GM12878 (cell line): ENCODE results near the gene LRRC2. TPM values are rescaled to one million over a fixed set of nuclear protein-coding genes. Genes with fewer than 3 reads are reported as not detected.

Experiments used
- ATAC-seq: fragments of 200-7000 bp; cut with Tn5 transposase; 3 replicates; pipeline ENCODE4 v1.9.1; 2020; ENCODE audit warnings: mild to moderate bottlenecking, moderate library complexity
- BruUV-seq: library from RNA; stranded (reverse); fragments of 400-500 nt; replicated peaks from 2 replicates; lab custom pipeline; 2021; lab: Mats Ljungman, UMichigan
- CTCF ChIA-PET: fragments of 300-600 bp; sonication (Branson Sonifier 250); formaldehyde crosslinking; extraction: SDS; loops from one replicate; lab custom pipeline; 2021; ENCODE audit warnings: inconsistent platforms; lab: Yijun Ruan, JAX
- POLR2A ChIA-PET: fragments of 350-600 bp; formaldehyde crosslinking; extraction: SDS; loops from one replicate; lab custom pipeline; 2021; ENCODE audit warnings: inconsistent platforms; lab: Charles Lee
- RAD21 ChIA-PET: fragments of 300-600 bp; sonication (Branson Sonifier 250); formaldehyde crosslinking; loops from one replicate; lab custom pipeline; 2023; ENCODE audit warnings: antibody characterized with exemption; ENCODE audit not compliant: unreplicated experiment; lab: Charles Lee
- SMC1A ChIA-PET: fragments of 300-600 bp; sonication (Branson Sonifier 250); formaldehyde crosslinking; loops from one replicate; lab custom pipeline; 2023; ENCODE audit not compliant: unreplicated experiment, uncharacterized antibody; lab: Charles Lee
- DNase-seq: peaks from one replicate; pipeline ENCODE4 v3.0.0-alpha.2; 2011; ENCODE audit warnings: low read depth, low spot score
- FAIRE-seq: peaks from 3 replicates; lab custom pipeline; 2011; peaks lifted over from hg19 to GRCh38; lab: Jason Lieb, UNC
- H2AFZ ChIP-seq: 2 replicates; pipeline ENCODE4 v1.6.0; 2011; ENCODE audit warnings: low read depth, low read length, control low read depth; ENCODE audit not compliant: control insufficient read depth
- H3K27ac ChIP-seq: 2 replicates; pipeline ENCODE4 v1.5.1; 2011; ENCODE audit warnings: control low read depth; ENCODE audit not compliant: control insufficient read depth, insufficient read depth
- H3K27me3 ChIP-seq, 2 experiments: replicated peaks in 1 of 2; 2 replicates each; pipeline versions ENCODE4 v1.6.0 to v1.6.1; 2011; ENCODE audit warnings: low read length in 1 of 2; ENCODE audit not compliant: control insufficient read depth in 2 of 2, insufficient read depth in 2 of 2
- H3K36me3 ChIP-seq, 2 experiments: 2 replicates each; pipeline ENCODE4 v1.5.1; 2011; ENCODE audit warnings: low read length in 1 of 2; ENCODE audit not compliant: control insufficient read depth in 2 of 2, insufficient read depth in 2 of 2
- H3K4me1 ChIP-seq: 2 replicates; pipeline ENCODE4 v1.6.1; 2011; ENCODE audit warnings: mild to moderate bottlenecking, low read length, moderate library complexity, mixed read lengths; ENCODE audit not compliant: control insufficient read depth, insufficient read depth
- H3K4me2 ChIP-seq: 2 replicates; pipeline ENCODE4 v1.6.0; 2011; ENCODE audit warnings: control low read depth; ENCODE audit not compliant: control insufficient read depth, insufficient read depth
- H3K4me3 ChIP-seq: fragments of 200-600 bp; sonication (generic); 2 replicates; pipeline ENCODE4 v1.5.1; 2016
- H3K79me2 ChIP-seq: 2 replicates; pipeline ENCODE4 v1.6.0; 2011; ENCODE audit warnings: low read length; ENCODE audit not compliant: control insufficient read depth, insufficient read depth
- H3K9ac ChIP-seq: 2 replicates; pipeline ENCODE4 v1.8.0; 2011; ENCODE audit warnings: low read length, control low read depth, mixed read lengths; ENCODE audit not compliant: control insufficient read depth, insufficient read depth
- H3K9me3 ChIP-seq: replicated peaks from 3 replicates; pipeline ENCODE4 v1.5.1; 2011; ENCODE audit warnings: mild to moderate bottlenecking, low read length; ENCODE audit not compliant: control insufficient read depth, insufficient read depth
- H4K20me1 ChIP-seq: 2 replicates; pipeline ENCODE4 v1.6.0; 2011; ENCODE audit not compliant: control insufficient read depth, insufficient read depth
- BHLHE40 ChIP-seq, 2 experiments: fragments of 450-650 bp in 1 of 2; IDR thresholded peaks; 2 replicates each; pipeline ENCODE4 v1.6.1; 2011 to 2017; ENCODE audit warnings: low read depth in 2 of 2, borderline replicate concordance in 1 of 2, improper control_type of control experiment in 1 of 2, low read length in 1 of 2, mild to moderate bottlenecking in 1 of 2
- EGR1 ChIP-seq, 2 experiments: IDR thresholded peaks; 1 replicate in 1 of 2; 2 replicates in 1 of 2; pipeline ENCODE4 v1.6.1; 2011 to 2012; ENCODE audit warnings: low read depth in 2 of 2, low read length in 2 of 2, borderline replicate concordance in 1 of 2, mild to moderate bottlenecking in 1 of 2, moderate library complexity in 1 of 2
- KAT2A ChIP-seq: conservative IDR thresholded peaks from 2 replicates; pipeline ENCODE4 v1.6.1; 2011; ENCODE audit warnings: low read depth, low read length; ENCODE audit not compliant: control insufficient read depth
- LARP7 ChIP-seq: fragments of 450-650 bp; IDR thresholded peaks from 2 replicates; pipeline ENCODE4 v1.6.1; 2017; ENCODE audit warnings: mild to moderate bottlenecking
- PML ChIP-seq: IDR thresholded peaks from 2 replicates; pipeline ENCODE4 v1.6.1; 2012; ENCODE audit warnings: low read length, inconsistent platforms
- POLR2A ChIP-seq: IDR thresholded peaks from 2 replicates; pipeline ENCODE4 v1.6.1; 2011; ENCODE audit warnings: low read depth, mild to moderate bottlenecking, low read length
- RB1 ChIP-seq: fragments of 450-650 bp; formaldehyde crosslinking; IDR thresholded peaks from 2 replicates; pipeline ENCODE4 v1.6.1; 2017; ENCODE audit warnings: mild to moderate bottlenecking, borderline replicate concordance
- SMAD5 ChIP-seq: IDR thresholded peaks from 2 replicates; pipeline ENCODE4 v1.6.1; 2016; ENCODE audit warnings: antibody characterized with exemption, low read depth
- SMARCA5 ChIP-seq: fragments of 450-650 bp; IDR thresholded peaks from 2 replicates; pipeline ENCODE4 v1.6.1; 2017; ENCODE audit warnings: mild to moderate bottlenecking
- YY1 ChIP-seq: IDR thresholded peaks from 2 replicates; pipeline ENCODE4 v1.6.1; 2011; ENCODE audit warnings: low read depth, mild to moderate bottlenecking, low read length
- ZBTB33 ChIP-seq: fragments of 450-650 bp; IDR thresholded peaks from 2 replicates; pipeline ENCODE4 v1.6.1; 2017; ENCODE audit warnings: mild to moderate bottlenecking
- WGBS: methylation state at CpG from one replicate; pipeline ENCODE4 v1.1.6; 2016; ENCODE audit warnings: low lambda C conversion rate; ENCODE audit not compliant: insufficient replicate concordance, insufficient coverage; ENCODE audit errors: missing lambda C conversion rate; 5-methylcytosine and 5-hydroxymethylcytosine counted together
- in situ Hi-C: fragments of 300-500 bp; cut with MboI; formaldehyde crosslinking; loops from 9 replicates; pipeline ENCODE4 v1.14.3; 2018; ENCODE audit warnings: mixed read lengths
- intact Hi-C: fragments of 100-400 bp; cut with micrococcal nuclease; formaldehyde crosslinking; loops from one replicate; pipeline ENCODE4 v1.14.2; 2022; ENCODE audit not compliant: unreplicated experiment
- polyA plus RNA-seq, 11 experiments: library from polyadenylated mRNA; depleted of rRNA in 4 of 11; unstranded in 6 of 11; stranded (reverse) in 5 of 11; fragments of >200 nt; fragmentation: Nextera tagmentation in 4 of 11; fragmentation: Illumina TruSeq in 1 of 11; extraction: Ambion mirVana in 4 of 11; extraction: Trizol in 1 of 11; gene quantifications; 1 replicate in 1 of 11; 2 replicates in 10 of 11; pipeline versions ENCODE4 v1.2.1 to v1.2.3, GENCODE V29; 2011 to 2016; ENCODE audit warnings: inconsistent platforms in 2 of 11, missing spikeins in 2 of 11, low read depth in 1 of 11
- total RNA-seq, 4 experiments: library from RNA; depleted of rRNA in 3 of 4; stranded (reverse); fragments of >200 nt in 3 of 4; fragmentation: Illumina TruSeq in 1 of 4; extraction: Trizol in 1 of 4; gene quantifications; 2 replicates each; pipeline versions ENCODE4 v1.2.1 to v1.2.3, GENCODE V29; 2013 to 2021
- TF ChIP-seq, protein P1 (sequence below): fragments of 450-650 bp; IDR thresholded peaks from 2 replicates; pipeline ENCODE4 v1.6.1; 2017; ENCODE audit warnings: borderline replicate concordance

LRRC2 gene
- total and polyA plus RNA-seq, 10 of the 15 experiments (the other 5 are each of a cell fraction or from before 2014, with no cell fraction given), result not detected

GRCh38 chr3:46509661-46510187 is 56.4 kb downstream of the LRRC2 start:
- POLR2A ChIA-PET, result no interaction called here
- TF ChIP-seq BHLHE40 (IDR thresholded peaks at IDR 0.05; ENCODE audit: borderline replicate concordance in 1 of 2, low read depth in 2 of 2, low read length in 1 of 2) (no peak), YY1 (0 out of 2 replicates have a peak, but pooled peaks have one; percentile 20)
- BruUV-seq, result no TSS peak

DNA sequence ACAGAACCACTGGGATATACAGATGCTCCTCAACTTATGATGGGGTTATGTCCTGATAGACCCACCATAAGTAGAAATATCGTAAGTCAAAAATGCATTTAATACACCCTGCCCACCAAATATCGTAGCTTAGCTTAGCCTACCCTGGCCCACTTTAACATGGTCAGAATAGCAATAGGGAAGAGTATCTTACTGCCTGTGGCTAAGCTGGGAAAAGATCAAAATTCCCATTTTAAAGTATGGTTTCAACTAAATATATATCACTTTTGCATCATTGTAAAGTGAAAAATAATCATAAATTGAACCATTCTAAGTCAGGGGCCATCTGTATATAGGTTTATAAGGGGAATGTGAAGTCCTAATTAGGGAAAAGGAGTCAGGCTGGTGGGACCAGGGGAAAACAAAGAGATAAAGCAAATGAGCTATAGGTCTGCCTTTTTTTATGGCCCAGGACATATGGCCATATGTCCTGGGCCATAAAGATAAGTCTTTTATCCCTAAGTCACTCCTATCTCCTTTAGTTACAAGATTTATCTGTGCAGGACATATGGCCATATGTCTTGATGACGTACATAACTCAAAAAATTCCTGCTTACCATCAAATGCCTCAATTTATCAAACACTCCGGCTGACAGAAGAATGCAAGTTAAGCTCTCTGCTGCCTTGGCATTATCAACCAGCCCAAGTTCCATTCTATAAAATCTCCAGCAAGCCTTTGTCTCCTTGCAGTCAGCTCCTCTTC is 57.1 kb downstream of the LRRC2 start:
- no peaks in the 10 kb centered on the region for H3K36me3 ChIP-seq
- no peaks in the 10 kb centered on the region for H3K79me2 ChIP-seq
- CTCF ChIA-PET, result interaction anchor here (0.8 to 2.6 kb wide), 4 partner anchors 20 to 67 kb away, joined by 3 to 16 read pairs (median 6); no protein-coding TSS in a partner anchor
- TF ChIP-seq POLR2A (no peak), EGR1 (IDR thresholded peaks at IDR 0.05; ENCODE audit: borderline replicate concordance in 1 of 2, low read depth in 2 of 2, low read length in 2 of 2) (no peak), RB1 (no peak), SMAD5 (no peak), KAT2A (no peak), PML (no peak), SMARCA5 (no peak), ZBTB33 (no peak), LARP7 (no peak)
- TF ChIP-seq, protein P1, sequence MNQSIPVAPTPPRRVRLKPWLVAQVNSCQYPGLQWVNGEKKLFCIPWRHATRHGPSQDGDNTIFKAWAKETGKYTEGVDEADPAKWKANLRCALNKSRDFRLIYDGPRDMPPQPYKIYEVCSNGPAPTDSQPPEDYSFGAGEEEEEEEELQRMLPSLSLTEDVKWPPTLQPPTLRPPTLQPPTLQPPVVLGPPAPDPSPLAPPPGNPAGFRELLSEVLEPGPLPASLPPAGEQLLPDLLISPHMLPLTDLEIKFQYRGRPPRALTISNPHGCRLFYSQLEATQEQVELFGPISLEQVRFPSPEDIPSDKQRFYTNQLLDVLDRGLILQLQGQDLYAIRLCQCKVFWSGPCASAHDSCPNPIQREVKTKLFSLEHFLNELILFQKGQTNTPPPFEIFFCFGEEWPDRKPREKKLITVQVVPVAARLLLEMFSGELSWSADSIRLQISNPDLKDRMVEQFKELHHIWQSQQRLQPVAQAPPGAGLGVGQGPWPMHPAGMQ, result no peak

More at GRCh38 chr3:46509661-46510187, 56.4 kb downstream of the LRRC2 start:
- no peak for DNase-seq
- no peak overlapping the region for H3K27ac ChIP-seq
- intact Hi-C loops (no loop called here), in situ Hi-C loops (no loop called here)
- H4K20me1 ChIP-seq, result no peaks in the 10 kb centered on the region
- H3K79me2 ChIP-seq, result no peaks in the 10 kb centered on the region
- H3K27me3 ChIP-seq, result no peaks in the 10 kb centered on the region
- no peak overlapping the region for H3K4me3 ChIP-seq
- H3K4me1 ChIP-seq, result no peaks in the 10 kb centered on the region
- H3K4me2 ChIP-seq, result no peak overlapping the region
- peaks cover 2% of the 10 kb centered on the region; the same call in 1 of the 3 replicates for H3K9me3 ChIP-seq
- ChIA-PET RAD21 (interaction anchor here (1.0 to 1.4 kb wide), 2 partner anchors 20 to 120 kb away, joined by 3 read pairs; no protein-coding TSS in a partner anchor), SMC1A (interaction anchor here (0.7 to 1.8 kb wide), 6 partner anchors 21 to 1475 kb away, joined by 3 to 5 read pairs (median 3); no protein-coding TSS in a partner anchor), CTCF (interaction anchor here (0.8 to 2.6 kb wide), 4 partner anchors 21 to 66 kb away, joined by 3 to 16 read pairs (median 6); no protein-coding TSS in a partner anchor)
- H2AFZ ChIP-seq, result peak overlapping the region; percentile 26
- ATAC-seq, result 0 out of 3 replicates have a peak, but pooled peaks have one; percentile 21
- H3K36me3 ChIP-seq, result no peaks in the 10 kb centered on the region
- no peak overlapping the region for H3K9ac ChIP-seq
- 34% methylated on average over 4 of the region's 4 CpGs for WGBS
- FAIRE-seq, result no peak

More for the DNA sequence above, 57.1 kb downstream of the LRRC2 start:
- Histone ChIP-seq H3K4me3 (no peak overlapping the region), H3K4me1 (no peaks in the 10 kb centered on the region), H3K27ac (no peak overlapping the region), H3K4me2 (no peak overlapping the region), H2AFZ (no peak overlapping the region), H3K9ac (no peak overlapping the region), H4K20me1 (no peaks in the 10 kb centered on the region), H3K9me3 (peaks cover 2% of the 10 kb centered on the region; the same call in 2 of the 3 replicates), H3K27me3 (no peaks in the 10 kb centered on the region)
- SMC1A ChIA-PET, result interaction anchor here (0.7 to 1.8 kb wide), 5 partner anchors 20 to 1475 kb away, joined by 3 to 5 read pairs (median 3); no protein-coding TSS in a partner anchor
- POLR2A ChIA-PET, result interaction anchor here (0.6 kb wide), 1 partner anchor 403 kb away, joined by 3 read pairs; no protein-coding TSS in a partner anchor
- no TSS peak for BruUV-seq
- FAIRE-seq, result no peak
- in situ Hi-C loops, result no loop called here
- intact Hi-C loops, result no loop called here
- RAD21 ChIA-PET, result interaction anchor here (1.0 to 1.4 kb wide), 2 partner anchors 20 to 121 kb away, joined by 3 read pairs; no protein-coding TSS in a partner anchor
- no peak for DNase-seq
- 97% methylated on average over 4 of the region's 4 CpGs for WGBS
- ATAC-seq, result no peak
